Epidermal melanocyte (primary cell): ENCODE results near the gene STOX2.
"Not testable (repeated sequence)": the region's sequence is repeated elsewhere in the genome, so short reads cannot be mapped to it uniquely, and the experiment has no call there.

ENCODE experiments used
- DNase-seq: peaks from one replicate; pipeline ENCODE4 v3.0.0; 2011; ENCODE audit warnings: low spot score; ENCODE audit not compliant: insufficient read length

Gene STOX2

DNA sequence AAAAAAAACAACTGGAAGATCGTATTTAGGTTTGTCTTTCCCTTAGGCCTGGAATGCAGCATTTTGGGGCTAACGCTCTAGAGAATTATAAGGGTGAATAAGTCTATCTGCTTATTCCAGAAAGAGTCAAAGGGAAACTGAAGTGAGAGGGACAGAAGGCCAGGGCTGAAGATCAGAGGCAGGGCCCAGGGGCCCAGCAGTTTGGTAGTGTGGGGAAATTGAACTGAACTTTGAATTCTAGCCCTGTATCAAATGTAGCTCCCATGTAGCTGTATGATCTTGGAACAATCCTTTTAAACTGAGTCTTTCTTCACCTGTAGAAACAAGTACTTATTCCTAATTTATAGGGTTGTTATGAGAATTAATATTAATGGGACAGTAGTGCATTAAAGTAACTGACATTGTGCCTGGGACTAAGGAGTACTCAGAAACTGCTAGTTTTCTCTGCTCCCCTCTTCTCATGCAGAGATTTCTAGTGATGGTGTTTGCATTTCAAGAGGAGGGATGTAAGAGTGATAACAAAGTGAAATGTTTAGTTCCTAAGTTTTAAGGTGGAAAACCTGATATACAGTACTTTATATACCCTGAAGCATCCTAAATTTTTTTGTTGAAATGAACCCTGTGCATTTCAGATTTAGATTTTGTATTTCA is 30.4 kb downstream of the STOX2 start:
- no peak for DNase-seq

DNA sequence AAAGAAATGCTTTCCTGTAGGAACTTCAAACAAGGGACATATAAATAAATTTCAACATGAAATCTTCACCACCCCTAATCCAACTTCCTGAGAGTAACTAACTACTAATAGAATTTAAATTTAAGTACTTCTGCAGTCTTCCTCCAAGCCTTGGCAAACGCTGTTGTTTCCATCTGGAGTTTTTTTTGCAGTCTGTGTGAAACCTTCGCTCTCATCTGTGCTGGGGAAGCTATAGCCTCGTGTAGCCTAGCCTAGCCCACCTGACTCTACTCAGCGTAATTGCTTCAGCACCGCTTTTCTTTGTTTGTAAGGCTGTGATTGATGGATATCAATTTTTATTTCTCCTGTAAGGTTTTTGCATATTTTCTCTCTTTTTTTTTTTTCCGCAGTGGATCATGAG is 30.9 kb downstream of the STOX2 start:
- DNase-seq: no peak

DNA sequence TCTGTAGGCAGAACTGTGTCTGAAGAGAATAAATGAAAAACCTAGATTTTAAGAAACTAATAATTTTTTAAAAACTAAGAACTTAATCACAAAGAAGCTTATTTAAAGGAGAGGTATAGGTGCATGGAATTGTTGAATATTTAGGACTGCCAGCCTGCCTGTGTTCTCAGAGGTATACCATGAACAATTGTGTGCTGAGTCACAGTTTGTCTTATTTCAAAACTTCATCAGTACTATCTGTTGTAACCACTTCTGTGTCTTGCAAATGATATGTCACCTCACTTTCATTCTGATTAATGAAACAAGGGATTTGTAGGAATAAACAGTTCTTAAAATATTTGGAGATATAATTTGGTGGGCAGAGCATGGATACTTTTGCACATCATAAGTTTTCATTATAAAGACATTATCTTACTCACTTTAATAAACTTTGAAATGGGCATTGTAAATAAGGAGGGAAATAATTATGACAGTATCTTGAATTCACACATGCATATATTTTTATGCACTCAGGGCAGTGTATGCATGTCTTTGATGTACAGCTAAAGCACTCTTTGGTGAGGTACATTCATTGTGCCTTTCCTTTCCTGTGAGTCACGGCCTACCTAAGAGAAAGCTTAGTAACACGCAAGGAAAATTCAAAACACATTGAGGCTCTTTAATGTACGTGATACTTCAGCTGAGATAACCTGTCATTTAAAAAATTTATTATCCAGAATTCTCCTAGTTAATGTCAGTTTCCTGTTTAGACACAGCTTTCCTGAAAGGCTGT is 31.7 kb downstream of the STOX2 start:
- DNase-seq: no peak

DNA sequence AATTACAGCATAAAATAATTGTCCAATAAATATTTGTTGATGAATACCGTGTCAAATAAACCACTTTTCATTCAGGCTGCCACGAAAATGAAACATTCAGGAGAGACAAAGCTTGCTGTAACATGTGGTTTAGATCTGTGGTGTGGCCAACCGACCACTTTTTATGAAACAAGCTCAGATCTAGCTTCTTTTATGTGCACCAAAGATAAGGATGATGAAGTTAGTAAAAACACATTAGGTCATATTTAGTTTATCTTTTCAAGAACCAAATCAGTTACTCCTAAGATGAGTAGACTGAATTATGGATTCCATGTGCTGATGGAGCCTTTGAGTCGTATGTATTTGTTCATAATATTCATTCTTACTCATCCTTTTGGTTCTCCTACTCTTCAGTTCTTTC is 35.8 kb downstream of the STOX2 start:
- DNase-seq: no peak

DNA sequence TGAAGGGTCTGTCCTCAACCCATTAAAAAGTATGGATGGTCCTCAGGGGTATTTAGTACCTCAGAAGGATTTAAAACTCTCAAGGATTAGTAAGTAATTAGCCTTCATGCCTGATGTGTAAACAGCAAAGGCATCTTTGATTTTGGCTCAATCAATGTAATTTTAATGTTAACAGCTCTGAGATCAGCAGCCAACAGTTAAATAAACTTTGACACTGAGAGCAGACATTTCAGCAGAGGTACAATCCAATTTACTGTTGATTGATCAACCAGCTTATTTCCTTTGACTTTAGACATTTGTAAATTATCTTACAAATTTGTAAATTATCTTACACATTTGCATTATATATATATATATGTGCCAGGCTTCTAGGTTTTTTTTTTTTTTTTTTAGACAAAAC is 36.9 kb downstream of the STOX2 start:
- no peak for DNase-seq

DNA sequence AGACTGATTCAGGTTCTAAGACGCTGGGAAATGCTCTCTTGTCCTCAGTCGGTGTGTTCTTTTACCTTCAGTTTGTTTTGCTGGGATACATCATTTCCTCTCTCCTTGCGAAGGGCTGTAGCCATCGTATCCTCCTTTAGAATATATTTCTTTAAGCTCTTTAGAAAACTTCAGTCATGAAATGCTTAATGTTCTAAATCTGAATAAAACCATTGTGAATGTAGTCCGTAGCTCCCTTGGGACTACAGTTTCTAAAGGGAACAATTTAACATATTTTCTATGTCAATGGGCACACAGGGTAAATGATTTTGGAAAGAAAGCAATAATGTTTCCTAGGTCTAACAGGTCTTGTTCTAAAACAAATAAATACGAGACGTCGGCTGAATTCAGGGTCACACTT is 40.6 kb downstream of the STOX2 start:
- no peak for DNase-seq

DNA sequence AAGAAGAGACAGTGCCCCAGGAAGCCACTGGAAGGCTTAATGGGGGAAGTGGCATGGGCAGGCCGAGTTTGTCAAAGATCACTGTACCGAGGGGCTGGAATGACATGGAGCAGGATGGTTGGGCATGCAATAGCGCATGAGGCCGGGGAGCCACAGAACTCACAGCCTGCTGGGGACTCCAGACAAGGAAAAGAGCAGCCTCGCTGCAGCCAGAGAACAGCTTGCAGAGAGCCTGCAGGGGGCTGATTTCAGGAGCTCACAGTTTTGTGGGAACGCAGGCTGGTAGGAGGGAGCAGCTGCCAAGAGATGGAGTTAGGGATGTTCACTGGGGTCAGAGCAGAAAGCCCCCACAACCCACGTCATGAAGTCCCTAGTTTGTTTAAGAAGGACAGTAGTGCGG is 45.4 kb downstream of the STOX2 start:
- no peak for DNase-seq

DNA sequence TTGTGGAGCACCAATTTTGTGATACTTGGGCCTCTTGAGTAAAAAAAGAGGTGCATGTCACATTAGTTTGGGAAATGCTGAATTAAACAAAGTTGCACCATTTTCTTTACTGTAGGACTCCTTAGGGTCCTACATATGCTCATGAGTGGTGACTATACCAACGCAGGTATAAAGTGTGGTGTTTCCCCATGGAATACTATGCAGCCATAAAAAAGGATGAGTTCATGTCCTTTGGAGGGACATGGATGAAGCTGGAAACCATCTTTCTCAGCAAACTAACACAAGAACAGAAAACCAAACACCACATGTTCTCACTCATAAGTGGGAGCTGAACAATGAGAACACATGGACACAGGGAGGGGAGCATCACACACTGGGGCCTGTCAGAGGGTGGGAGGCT is 47.5 kb downstream of the STOX2 start:
- not testable (repeated sequence) for DNase-seq

DNA sequence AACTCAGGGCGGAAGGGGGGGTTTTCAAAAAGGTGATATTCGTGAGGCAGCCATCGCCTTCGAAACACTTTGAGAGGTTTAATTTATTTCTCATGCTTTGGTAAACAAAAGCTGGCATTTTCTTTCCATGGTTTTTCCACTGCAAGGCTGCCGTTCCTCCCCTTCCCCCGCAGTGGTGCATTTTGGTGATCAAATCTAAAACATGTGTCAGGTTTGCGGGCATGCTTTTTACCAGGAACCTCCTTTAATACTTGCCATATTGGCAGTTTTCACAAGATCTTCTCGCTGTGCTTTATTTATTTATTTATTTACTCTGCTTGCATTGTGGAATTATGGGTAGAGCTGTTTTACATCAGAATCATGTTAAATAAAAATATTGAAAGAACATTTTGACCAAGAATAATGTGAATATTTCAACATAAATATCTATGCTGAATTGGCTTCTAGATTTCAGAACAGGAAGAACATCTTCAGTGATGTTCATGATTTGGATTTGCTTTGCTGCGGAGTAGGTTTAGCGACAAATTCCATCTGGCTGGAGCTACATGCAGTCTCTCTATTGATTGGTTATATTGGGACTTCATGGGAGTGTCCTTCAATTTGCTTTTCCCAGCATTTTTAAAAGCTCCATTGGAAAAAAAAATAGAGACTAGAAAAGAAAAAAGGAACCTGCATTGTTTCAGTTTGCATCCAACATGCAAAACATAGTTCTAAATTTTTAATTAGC is 54.4 kb downstream of the STOX2 start:
- DNase-seq: no peak

DNA sequence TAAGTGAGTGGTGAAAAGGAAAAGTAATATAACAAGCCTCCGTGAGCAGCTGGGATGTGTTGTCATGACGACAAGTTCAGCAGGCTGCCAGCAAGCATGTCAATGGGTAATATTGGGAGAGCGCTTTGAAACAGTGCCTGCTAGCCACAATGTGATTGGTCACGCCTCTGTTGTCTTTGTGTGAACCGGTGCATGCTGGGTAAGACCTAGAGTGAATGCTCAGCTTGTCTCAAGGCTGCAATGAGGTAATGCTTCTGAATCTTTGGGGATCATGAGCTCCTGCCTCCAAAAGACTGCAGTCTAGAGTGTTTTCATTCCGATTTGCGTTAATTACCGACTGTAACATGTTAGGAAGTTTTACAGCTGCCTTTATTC is 54.9 kb downstream of the STOX2 start:
- peak; percentile 62 for DNase-seq

DNA sequence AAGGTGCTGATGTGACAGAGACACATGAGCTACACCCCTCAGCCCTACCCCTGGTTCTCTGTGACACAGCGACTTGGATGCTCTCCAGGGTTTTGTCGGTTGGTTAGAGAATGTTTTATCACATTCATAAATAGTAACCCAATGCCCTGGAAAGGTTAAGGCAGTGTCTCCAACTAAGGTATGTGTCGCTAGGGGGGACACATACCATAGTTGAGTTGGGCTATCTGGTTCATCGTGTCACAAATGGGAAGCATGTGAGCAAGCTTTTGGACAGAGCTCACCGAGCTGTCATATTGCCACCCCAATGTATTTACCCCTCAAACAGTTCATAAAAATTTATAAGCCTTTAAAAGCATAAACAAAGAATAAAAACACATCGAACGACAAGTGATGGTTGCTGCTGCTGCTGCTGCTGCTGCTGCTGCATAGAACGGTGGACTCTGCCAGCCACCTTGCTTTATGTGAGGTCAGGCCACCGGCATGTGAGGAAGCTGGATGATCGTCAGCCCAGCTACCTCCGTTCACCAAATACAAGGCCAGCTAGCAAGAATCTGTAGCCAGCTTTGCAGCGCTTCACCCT is 55.9 kb downstream of the STOX2 start:
- DNase-seq: no peak

DNA sequence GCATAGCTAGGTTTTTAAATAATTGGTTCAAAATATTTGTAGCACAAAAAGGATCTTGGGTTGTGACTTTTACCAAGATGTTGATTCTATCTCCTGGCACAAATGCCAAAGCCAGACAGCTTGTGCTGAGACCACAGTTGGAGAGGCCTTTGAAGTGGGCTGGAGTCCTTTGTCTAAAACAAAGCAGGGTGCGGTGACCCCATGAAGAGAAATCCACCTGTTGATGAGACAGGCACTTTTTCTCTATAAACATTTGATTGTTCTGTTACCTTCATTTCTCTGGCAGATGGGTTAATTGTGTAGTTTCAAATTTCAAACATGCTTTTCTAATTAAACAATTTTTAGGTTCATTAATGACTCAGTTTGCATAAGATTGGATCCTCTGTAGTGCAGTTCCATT is 56.7 kb downstream of the STOX2 start:
- DNase-seq: no peak

DNA sequence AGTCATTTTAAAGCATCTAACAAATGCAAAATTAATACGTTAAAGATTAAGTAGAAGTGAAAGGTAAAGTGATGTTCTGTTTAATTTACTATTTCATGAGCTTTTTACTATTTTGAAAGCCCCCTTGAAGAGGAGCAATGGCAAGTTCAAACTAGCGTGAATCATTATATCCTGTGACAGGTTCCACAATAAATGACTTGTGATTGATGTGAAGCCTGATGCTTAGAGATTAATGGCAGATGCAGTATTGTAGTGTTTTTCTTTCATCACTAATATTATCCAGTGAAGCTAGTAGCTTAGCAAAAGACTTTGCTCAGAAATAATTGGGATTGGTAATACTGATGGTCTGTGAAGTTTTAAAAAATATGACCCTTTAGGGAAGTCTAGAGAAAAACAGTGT is 57.3 kb downstream of the STOX2 start:
- DNase-seq: no peak

DNA sequence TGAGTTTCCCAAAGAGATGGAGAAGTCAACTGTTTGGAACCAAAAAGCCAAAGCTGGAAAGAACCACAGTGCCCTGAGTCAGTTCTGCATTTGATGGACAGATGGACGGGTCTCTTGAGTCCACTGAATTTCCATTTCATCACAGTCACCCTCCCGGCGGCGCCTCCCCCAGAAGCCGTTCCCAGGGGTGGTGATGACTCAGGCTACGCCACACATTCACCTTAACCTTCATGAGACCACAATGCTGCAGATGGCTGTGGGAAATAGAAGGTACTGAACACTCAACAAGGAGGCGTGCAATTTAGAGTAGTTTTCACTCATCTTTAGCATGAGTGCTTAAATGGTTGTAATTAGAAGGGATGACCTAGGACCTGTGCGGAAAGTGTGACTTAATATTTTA is 61.3 kb downstream of the STOX2 start:
- no peak for DNase-seq

DNA sequence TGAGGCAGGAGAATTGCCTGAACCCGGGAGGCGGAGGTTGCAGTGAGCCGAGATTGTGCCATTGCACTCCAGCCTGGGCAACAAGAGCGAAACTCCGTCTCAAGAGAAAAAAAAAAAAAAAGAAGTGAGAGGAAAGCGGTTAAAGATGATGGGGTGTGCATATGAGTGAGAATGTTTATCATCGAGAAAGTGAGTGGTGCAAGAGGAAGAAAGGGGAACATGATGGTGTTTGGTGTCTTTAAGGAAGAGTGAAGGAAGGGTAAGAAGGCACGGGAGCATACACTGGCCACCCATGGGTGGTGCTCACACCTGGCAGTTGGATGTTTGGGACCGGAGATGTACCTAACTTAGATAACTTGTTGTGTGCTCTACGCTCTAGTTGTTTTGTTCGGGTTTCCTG is 62.2 kb downstream of the STOX2 start:
- DNase-seq: no peak

DNA sequence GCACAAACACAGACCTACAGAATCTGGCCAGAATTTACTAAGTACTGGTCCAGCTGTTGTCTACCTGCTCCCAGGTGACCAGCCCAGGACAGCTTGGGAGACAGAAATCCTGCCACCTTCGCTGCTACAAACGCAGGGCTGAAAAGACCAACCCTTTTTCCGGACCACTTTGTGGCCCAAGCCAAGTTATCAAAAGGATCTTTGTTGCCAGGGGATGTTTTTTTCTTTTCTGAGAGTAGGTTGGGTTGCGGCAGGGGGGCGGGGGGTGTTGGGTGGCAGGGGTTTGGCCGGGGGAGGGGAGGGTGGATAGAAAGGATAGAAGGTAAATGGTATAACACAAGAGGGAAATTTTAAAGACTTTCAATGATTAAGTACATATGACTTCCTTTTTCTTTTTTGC is 63.4 kb downstream of the STOX2 start:
- DNase-seq: no peak

DNA sequence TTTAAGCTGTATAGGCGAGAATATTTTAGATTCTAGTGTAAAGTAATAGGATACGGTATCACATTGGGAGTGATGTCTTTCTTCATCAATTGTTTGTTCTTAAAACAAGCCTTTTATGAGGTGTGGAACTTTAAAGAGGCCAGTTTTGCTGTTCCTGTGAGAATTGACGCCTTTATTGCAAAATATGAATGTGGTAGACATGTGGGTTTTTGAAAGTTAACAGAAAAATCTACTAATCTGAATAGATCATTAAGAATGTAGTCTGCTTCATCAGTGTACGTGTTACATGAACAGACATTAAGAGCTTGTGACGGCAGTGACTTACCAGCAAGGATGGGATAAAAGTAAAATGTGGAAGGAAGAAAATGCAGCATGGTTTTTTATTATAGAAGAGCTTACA is 63.8 kb downstream of the STOX2 start:
- no peak for DNase-seq

DNA sequence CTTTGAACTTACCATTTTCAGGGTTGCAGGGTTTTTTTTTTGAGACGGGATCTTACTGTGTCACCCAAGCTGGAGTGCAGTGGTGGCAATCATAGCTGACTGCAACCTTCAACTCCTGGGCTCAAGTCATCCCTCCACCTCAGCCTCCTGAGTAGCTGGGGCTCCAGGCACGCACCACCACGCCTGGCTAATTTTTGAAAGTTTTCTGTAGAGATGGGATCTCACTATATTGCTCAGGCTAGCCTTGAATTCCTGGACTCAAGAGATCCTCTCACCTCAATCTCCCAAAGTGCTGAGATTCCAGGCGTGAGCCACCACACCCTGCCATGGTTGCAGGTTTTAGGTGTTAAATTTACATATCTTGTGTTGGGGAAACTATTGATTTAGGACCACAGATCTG is 64.5 kb downstream of the STOX2 start:
- no peak for DNase-seq

DNA sequence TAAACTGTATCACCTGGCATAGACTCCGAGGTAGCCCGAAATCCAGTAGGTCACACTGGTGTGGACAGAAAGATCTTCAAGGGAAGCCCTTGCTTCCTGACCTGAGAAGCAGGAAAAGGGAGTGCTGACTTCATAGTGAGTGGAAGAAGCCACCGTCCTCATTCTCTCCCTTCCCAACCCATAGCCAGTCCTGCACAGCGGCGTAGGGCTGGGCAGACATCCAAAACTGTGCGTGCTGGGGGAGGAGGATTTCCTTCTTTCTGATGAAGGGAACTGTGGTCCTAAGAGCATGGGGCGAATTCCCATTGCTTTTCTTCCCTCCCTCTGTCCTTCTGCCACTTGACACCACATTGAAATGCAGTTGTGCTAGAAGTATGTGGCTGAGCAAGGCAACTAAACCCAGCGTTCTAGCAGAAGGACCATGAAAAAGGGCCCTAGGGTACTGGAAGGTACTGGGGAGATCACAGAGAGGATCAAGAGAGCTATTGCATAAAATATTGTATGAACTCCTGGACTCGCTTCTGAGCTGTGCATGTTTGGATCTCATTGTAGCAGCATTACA is 66.9 kb downstream of the STOX2 start:
- DNase-seq: no peak

DNA sequence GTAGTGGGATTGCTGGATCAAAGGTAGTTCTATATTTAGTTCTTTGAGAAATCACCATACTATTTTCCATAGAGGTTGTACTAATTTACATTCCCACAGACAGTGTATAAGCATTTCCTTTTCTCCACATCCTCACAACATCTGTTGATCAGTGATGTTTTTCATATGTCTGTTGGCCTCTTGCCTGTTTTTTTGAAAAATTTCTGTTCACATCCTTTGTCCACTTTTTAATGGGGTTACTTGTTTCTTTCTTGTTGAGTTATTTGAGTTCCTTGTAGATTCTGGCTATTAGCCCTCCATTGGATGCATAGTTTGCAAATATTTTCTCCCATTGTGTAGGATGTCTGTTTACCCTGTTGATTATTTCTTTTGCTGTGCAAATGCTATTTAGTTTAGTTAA is 72.6 kb downstream of the STOX2 start:
- no peak for DNase-seq

DNA sequence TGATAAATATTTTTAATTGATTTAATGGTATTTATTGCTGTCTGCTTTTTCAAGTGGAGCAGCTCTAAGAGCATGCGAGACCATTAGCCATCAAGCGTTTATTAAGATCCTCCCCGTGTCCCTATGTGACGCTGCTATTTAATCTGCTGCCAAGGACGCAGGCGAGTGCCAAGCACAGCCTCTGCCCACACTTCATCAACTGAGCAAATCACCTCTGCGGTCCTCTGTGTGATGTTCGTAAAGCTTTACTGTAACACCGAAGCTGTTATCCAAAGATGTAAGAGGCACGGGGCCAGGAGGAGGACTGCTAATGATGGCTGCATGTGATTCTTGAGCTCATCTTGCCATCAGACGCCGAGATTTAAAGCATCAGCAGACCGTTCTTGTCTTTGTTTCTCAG is 79.5 kb downstream of the STOX2 start:
- DNase-seq: no peak

DNA sequence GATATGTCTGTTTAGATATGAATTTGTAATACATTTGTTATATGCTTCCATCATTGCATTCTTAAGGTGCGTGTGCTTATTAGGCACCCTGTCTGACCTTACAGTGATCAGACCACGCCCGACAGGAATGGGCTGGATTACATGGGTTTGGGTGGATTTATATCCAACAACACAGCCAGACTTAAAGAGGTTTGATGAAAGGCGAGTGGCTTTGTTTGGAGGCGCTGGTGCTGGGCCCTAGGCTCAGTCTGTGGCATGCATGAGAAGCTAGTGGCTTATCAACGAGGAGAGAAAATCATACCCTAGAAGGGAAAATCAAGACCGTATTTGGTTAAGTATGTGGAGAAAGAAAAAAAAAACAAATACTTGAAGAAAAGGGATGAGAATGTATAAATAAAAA is 80.7 kb downstream of the STOX2 start:
- DNase-seq: no peak
